Fibroblast of skin of right biceps (primary cell): ENCODE data around the gene S100A3.
"Not testable (repeated sequence)": the region's sequence is repeated elsewhere in the genome, so short reads cannot be mapped to it uniquely, and the experiment has no call there.

Experiments
- DNase-seq: peaks from one replicate; pipeline ENCODE4 v3.0.0-alpha.2; 2013

S100A3 gene

DNA sequence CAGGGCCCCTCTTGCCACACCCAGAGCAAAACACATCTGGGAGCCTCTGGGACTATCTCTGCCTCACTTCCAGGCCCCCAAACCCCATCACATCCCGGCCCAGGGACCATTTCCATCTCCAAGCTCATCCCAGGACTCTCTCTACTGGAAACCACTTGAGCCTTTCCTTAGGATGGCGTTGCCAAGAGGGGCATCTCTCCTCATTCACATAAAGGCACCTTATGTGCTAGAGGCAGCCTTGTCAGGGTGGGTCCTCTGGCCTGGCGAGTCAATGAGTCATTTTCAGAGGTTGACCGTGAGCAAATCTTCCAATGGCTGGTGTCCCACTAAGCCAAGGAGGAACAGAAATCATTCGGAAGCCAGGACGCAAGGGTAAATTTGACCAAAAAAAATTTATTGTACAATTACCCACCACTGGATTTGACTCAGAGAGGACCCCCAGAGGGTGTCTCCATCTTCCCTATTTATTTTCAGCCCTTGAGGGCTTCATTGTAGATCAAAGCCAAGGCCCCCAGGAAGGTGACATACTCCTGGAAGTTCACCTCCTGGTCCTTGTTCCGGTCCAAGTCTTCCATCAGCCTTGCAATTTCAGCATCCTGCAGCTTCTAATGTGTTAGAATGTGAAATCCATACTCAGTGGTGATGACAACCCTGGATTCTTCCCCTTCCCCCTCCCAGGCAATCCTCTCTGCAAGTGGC lies 14.7 kb downstream of the S100A3 start:
- DNase-seq: peak; percentile 52

DNA sequence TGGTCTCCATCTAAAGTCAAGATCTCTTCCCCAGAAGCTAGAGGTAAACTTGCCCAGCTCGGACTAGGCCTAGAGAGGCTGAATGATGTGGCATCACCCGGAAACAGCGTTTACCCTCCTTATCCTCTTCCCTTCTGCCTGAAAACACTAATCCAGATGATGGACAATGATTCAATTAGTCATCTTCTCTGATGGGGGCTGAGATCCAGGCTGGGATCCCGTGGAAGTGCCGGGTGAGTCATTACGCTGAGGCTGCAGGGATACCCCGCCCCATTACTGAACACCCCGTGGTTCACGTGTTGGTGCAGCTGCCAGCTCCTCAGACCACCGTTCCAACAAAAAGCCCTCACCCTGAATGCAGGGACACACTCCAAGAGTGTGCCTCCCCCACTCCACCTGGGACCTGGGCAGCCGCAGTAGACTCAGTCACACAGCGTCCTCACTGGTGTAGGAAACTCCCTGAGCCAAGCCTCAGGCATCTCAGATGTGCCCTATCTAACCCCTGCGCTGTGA lies 15.3 kb downstream of the S100A3 start:
- peak; percentile 96 for DNase-seq

DNA sequence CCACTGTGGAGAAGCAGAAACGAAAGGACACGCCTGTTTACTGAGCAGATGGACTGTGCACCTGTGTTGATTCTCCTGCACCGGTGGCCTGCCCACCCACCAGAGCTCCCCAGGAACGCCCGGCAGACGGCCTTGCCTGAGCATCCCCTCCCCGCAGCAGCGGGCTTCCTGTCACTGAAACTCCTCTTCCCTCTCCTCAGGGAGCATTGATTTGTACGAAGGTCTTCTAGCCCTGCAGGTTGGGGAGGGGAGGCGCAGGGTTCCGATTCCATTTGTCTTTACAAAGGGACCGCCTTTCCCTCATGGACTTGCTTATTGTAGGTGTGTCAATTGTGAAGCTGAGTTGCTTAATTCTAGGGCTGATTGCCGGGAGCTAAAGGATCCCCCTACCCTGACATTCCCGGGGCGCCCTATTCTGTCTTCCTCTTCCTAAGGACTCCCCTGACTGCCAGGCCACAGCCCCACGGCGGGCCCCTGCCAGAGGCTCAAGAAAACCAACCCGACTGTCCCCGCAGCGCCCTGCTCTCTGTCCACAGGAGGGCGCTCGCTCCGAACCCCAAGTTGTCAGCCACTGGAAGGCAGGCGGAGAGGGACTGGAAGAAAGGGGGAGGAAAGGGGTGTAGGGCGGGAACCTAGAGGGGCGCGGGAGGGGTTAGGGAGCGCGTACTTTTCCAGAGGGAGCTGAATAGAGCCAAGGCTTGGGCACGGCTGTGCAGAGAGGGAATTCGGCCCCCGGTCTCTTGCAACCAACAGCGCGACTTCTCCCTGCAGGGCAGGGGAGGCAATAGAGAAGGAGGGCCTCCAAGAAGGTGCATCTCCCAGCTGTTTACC lies 16.1 kb downstream of the S100A3 start:
- peak; percentile 90 for DNase-seq

DNA sequence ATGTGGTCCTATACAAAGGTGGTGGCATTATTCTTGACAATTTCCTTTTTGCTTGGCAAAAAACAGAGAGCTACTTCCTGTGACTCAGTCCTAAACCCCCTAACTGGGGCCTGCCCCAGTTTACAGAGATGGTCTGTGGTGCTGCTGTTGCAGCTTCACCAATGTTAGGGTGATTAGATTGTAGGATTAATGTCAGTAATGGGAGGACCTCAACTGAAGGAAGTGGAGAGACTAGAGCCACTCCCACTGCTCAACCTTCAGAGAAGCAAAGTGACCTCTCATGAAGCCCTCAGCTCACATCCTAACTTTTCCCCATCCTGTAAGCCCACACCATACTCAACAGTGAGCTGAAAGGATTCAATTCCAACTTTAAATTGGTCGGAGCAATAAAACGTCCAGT lies 16.9 kb downstream of the S100A3 start:
- no peak for DNase-seq

DNA sequence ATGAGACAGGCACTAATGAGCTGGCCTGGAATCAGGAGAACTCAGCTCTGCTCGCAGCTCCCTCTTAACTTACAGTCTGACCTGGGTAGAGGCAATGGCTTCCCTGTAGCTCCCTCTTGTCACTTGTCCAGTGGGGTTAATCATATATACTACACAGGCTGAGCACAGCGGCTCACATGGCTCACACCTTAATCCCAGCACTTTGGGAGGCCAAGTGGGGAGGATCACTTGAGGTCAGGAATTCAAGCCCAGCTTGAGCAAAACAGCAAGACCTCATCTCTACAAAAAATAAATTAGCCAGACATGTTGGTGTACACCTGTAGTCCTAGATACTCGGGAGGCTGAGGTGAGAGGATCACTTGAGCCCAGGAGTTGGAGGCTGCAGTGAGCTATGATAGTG lies 17.4 kb downstream of the S100A3 start:
- no peak for DNase-seq

DNA sequence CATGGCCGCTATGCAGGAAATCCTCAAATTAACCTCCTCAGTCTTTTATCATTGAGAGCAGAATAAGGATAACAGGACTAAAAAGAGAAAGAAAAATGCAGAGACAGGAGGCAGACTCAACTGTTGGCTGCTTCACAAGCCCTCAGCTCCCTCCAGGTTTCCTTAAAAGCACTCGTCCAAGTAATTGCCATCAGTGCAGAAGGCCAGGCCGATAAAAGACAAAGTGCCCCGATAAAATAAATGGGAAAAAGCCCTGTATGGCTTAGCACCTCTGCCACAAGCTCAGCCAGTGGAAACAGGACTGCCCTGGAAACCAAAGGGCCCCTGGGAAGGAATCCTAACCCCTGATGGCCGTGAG lies 21.4 kb downstream of the S100A3 start:
- no peak for DNase-seq

DNA sequence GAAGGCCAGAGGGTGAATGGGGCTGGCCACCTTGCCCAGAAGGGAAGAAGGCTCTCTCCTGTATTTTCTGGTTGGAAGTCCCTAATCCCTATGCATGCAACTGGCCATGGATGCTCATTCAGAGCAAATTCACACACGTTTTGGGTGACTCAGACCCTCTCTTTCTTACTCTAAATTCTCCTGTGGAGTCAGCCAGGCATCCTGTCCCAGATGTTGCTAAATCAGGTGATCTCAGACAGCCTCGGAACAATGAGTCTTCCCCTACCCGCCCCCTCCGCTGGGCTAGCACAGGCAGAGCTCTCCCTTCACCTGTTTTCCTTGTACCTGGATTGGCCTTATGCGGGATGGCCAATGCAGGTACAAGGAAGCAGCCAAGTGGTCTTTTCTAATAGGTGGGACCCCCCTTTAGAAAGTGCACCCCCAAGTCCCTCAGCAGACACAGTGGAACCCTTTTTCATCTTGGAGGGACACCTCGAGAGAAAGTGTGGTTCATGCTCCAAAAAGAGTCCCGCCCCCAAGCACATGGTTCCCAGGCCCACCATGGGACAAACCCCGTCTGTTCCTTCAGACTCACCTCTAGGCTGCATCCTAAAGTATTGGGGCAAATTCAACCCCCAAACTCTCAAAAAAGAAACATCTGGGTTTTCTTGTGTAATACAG lies 21.9 kb downstream of the S100A3 start:
- DNase-seq: peak; percentile 39

DNA sequence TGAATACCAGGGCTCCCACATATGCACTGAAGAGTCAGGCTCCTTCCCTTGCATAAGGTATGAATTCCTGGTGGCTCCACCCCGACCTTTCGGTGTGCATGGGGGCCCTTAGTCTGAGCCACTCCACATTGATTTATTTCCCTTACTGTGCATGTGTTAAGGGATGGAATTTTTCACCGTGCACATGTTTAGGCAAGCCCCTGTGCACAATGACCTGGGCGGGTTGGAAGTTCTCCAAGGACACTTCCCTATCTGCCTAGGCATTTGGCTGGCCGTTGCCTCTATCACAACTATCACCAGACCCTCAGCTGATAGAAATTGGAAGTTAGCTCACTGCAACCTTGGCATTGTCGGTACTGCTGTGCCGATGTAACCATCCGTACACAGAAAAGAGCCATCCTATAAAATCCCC lies 22.9 kb downstream of the S100A3 start:
- DNase-seq: no peak

DNA sequence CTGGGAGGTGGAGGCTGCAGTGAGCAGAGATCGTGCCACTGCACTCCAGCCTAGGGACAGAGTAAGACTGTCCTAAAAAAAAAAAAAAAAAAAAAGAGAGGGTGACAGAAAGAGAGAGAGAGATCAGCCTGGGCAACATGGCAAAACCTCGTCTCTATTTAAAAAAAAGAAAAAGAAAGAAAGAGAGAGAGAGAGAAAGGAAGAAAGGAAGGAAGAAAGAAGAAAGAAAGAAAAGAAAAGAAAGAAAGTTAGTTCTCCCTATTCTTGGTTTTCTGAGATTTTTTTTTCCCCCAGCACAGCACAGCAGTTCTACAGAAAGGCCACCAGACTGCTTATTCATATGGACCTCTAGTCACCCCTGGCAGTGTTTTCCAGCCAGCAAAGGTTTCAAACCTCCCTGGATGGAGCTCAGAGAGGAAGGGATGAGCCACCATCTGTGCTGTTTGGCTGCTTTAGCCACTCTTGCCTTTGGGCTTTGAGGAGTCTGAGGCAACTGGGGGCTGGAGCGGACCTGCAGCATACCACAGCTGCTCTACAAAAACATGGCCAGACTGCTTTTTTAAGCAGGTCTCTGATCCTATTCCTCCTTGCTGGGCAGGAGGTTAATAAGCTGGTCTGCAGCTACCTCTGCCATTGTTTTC lies 23.9 kb downstream of the S100A3 start:
- DNase-seq: no peak

DNA sequence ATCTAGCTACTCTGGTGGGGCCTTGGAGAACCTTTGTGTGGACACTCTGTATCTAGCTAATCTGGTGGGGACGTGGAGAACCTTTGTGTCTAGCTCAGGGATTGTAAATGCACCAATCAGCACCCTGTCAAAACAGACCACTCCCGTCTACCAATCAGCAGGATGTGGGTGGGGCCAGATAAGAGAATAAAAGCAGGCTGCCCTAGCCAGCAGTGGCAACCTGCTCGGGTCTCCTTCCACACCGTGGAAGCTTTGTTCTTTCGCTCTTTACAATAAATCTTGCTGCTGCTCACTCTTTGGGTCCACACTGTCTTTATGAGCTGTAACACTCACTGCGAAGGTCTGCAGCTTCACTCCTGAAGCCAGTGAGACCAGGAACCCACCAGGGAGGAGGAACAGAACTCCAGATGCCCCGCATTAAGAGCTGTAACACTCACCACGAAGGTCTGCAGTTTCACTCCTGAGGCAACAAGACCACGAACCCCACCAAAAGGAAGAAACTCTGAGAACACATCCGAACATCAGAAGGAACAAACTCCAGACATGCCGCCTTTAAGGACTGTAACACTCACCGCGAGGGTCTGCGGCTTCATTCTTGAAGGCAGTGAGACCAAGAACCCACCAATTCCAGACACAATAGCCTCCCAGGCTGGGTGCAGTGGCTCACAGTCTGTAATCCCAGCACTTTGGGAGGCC lies 26.6 kb downstream of the S100A3 start:
- not testable (repeated sequence) for DNase-seq

DNA sequence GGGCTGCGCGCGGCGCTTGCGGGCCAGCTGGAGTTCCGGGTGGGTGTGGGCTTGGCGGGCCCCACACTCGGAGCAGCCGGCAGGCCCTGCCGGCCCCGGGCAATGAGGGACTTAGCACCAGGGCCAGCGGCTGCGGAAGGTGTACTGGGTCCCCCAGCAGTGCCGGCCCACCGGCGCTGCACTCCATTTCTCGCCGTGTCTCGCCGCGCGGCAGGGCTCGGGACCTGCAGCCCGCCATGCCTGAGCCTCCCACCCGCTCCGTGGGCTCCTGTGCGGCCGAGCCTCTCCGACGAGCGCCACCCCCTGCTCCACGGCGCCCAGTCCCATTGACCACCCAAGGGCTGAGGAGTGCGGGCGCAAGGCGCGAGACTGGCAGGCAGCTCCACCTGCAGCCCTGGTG lies 27.2 kb downstream of the S100A3 start:
- DNase-seq: not testable (repeated sequence)

DNA sequence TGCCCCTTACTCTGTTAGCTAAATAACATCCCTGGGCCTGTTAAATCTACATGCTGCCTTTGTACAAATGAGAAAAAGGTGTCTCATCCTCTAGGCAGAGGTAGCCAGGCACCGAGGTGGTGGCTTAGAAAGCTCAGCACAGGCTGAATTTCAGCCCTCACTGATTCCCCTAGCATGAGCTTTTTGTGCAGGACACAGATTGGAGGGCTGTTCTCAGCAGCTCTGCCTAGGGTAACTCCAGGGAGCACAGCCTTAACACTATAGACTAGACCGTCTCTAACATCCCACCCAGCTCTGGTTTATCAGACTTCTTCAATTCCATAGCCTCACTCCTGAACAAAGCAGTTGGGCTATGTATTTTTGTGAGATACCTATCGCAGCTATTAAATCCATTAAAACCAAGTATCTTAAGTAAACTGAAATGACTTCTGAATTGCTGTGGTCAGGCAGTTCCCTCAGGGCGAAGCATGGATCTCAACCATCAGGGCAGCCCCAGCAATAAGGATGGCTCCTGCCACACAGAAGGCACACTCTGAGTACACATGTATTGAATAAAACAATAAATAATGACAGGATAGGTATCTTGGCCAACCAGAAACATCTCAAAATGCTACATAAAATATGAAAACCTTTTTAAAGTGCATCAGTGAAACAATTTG lies 28.1 kb downstream of the S100A3 start:
- no peak for DNase-seq

DNA sequence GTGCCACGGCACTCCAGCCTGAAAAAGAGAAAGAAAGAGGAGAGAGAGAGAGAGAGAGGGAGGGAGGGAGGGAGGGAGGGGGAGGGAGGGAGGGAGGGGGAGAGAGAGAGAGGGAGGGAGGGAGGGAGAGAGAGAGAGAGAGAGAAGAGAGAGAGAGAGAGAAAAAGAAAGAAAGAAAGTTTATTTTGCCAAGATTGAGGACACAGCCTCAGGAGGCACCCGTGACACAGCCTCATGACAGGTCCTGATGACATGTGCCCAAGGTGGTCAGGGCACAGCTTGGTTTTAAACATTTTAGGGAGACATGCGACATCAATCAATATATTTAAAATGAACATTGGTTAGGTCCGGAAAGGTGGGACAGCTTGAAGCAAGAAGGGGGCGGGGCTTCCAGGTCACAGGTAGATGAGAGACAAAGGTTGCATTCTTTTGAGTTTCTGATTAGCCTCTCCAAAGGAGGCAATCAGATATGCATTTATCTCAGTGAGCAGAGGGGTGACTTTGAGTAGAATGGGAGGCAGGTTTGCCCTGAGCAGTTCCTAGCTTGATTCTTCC lies 28.8 kb downstream of the S100A3 start:
- not testable (repeated sequence) for DNase-seq

DNA sequence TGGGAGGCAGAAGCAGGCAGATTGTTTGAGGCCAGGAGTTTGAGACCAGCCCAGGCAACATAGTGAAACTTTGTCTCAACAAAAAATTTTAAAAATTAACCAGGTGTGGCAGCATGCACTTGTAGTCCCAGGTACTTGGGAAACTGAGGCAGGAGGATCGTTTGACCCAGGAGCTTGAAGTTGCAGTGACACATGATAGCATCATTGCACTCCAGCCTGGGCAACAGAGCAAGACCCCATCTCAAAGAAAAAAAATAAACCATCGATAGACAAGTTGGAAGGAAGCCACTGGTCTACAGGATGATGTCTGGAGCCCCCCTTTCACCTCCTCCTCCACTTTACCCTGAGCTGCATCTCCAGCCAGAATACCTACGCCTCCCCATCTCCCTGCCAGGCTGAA lies 29.8 kb downstream of the S100A3 start:
- no peak for DNase-seq

DNA sequence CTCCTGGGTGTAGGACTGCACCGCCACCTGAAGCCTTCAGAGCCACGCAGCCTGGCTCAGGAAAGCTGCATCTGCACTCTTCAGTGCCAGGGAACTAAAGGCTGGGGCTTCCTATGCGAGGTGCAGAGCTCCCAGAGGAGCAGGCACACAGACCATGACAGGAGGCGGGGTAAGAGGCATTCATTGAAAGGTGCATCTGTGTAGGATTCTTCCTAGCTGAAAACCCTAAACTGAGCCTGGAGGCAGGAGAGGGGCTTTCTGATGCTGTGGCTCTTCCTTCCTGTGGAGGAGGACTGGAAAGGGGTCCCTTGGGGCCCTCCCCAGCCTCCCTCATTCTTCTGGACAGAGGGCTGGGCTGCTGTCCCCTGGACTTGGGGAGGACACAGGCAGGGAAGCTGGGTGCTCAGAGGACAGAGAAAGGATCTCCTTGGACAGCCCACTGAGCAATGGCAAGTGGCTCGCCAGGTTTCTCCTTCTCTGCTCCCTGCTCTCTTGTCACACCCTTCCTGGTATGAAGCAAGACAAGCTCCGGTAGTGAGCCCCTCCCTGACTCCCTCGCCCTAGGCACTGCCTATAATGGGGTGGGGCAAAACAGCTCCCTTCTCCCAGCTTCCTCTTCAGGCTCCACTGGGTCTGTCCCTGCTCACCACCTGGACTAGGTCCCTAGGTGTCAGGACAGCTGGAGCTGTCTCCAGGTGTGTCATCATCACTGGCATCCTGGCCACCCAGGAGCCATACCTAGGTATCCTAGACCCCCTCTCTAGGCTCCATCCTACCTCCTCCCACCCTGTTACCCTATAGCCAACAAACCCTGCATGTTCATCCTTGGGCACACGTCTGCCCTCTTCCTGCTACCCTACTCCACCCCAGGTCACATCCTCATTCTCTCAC lies 33.3 kb downstream of the S100A3 start:
- DNase-seq: no peak

DNA sequence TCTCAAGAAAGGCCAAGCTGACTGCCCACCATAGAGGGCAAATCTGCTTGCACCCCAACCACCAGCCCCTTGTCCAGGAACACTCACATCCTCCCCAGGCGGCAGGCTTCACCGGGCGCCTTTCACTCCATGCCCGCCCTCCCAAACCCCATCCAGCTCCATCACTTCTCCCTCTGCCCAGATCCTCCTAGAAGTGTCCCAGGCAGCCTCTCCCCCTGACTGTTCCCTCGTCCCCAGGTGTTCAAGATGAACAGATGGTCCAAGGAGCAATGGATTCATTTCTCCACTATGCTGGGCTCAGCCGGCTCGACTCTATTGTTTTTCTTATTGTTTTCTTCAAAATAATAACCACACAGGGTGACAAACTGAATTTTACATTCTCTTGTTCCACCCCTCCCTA lies 35.4 kb downstream of the S100A3 start:
- no peak for DNase-seq

DNA sequence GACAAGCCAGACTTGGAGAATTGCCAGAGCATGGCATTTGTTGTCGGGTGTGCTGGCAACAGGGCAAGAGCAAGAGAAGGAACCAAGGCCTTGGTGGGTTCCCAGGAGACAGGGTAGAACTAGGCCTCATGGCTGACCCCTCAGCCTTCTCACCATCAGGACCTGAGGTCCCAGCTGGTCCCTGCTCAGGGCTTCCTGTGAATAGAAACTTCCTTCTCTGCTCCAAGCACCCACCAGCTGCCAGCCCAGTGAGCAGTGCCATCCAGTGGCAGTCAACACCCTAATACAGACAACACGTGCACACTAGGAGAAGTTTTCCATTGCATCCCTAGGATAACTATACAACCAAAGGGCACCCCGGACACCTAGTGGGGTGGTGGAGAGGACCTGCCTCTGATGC lies 36.0 kb downstream of the S100A3 start:
- no peak for DNase-seq

DNA sequence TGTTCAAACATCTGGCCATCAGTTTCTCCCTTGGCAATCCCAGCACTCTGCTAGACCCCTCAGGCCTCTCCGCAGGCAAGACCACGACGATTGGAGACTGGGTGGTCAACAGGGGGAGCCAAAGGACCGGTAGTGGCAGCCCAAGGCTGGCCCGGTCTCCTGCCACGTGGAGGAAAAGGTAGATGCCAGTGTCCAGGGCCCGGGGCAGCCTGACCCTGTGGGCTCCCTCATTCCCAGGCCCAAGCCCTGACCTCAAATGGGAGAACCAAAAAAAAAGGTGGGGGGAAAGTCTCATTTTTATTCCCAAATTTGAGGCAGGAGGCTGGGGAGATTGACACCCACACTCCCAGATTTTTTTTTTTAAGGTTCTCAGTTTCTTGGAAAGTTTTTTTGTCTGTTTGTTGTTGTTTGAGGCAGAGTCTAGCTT lies 38.1 kb downstream of the S100A3 start:
- peak; percentile 76 for DNase-seq

DNA sequence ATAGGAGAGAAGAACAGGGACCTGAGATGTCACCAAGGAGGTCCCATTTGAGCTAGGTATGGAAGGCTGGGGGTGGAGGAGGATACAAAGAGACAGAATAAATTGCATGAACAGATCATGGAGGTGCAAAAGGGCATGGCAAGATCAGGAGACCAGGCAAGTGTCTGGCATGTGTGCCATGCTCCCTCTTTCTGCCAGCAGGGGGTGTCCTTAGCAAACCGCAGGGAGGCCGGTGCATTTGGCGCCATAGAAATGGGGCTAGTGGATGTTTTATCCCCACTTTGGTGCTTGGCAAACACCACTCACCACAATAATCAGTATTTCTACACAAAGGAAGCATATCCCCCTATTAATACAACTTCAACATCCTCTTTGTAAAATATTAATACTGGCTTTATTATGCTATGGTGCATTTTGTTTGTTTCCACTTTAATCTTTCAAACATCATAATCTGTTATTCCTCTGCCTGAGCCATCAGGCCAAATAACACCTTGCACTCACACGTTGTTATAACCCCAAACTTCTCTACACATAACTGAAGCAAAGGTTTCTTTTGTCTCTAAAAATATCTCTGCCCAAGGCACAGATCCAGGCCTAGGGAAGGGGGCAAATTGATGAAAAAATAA lies 39.2 kb downstream of the S100A3 start:
- peak; percentile 44 for DNase-seq

DNA sequence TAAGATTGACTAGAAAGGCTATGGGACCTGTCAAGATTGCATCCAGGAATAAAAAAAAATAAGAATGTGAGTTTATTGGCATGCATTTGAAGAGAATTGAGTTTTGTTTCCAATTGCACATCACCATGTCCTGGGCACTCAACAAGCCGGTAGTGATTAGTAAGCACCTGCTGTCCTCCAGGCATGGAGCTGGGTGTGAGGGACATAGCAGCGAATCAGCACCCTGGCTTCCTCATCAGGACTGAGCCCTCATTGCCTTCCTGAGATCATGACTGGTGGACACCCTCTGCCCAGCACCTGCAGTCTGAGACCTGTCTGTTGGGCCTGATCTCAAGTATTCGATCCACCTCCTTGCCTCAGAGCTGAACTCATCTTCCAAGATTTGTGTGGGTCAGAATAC lies 40.0 kb downstream of the S100A3 start:
- DNase-seq: no peak
